H1 (cell line): ENCODE results near the gene COX14. TPM values are rescaled to one million over a fixed set of nuclear protein-coding genes. Genes with fewer than 3 reads are reported as not detected.

ENCODE experiments used
- EGR1 ChIP-seq: IDR thresholded peaks from 2 replicates; pipeline ENCODE4 v1.6.1; 2011; ENCODE audit warnings: low read depth, low read length, borderline replicate concordance
- EZH2 ChIP-seq: fragments of 200-600 bp; sonication (generic); IDR thresholded peaks from 2 replicates; pipeline ENCODE4 v1.7.1; 2012; ENCODE audit warnings: low read depth, mild to moderate bottlenecking, moderate library complexity, low read length, inconsistent platforms; ENCODE audit not compliant: severe bottlenecking
- FOSL1 ChIP-seq: IDR thresholded peaks from 2 replicates; pipeline ENCODE4 v1.6.1; 2011; ENCODE audit warnings: mild to moderate bottlenecking, low read depth, low read length, moderate library complexity; ENCODE audit not compliant: insufficient read depth
- HDAC2 ChIP-seq, 2 experiments: fragments of 300-600 bp in 1 of 2; sonication (generic) in 1 of 2; IDR thresholded peaks; 2 replicates each; pipeline ENCODE4 v1.6.1; 2011 to 2012; ENCODE audit warnings: low read depth in 2 of 2, low read length in 2 of 2, mild to moderate bottlenecking in 2 of 2, moderate library complexity in 2 of 2, borderline replicate concordance in 1 of 2, inconsistent platforms in 1 of 2
- HDAC6 ChIP-seq: IDR thresholded peaks from one replicate; pipeline ENCODE4 v1.7.1; 2012; ENCODE audit warnings: low read depth, mild to moderate bottlenecking, inconsistent platforms, low read length, moderate library complexity
- JUND ChIP-seq: IDR thresholded peaks from 2 replicates; pipeline ENCODE4 v1.6.1; 2011; ENCODE audit warnings: mild to moderate bottlenecking, improper control_type of control experiment, low read length
- KDM4A ChIP-seq: IDR thresholded peaks from one replicate; pipeline ENCODE4 v1.7.1; 2012; ENCODE audit warnings: low read depth, mild to moderate bottlenecking, moderate library complexity, low read length, inconsistent platforms; ENCODE audit not compliant: severe bottlenecking
- NRF1 ChIP-seq: IDR thresholded peaks from 2 replicates; pipeline ENCODE4 v1.6.1; 2011; ENCODE audit warnings: mild to moderate bottlenecking, low read depth, low read length, improper control_type of control experiment
- POLR2AphosphoS5 ChIP-seq: IDR thresholded peaks from 2 replicates; pipeline ENCODE4 v1.6.1; 2011; ENCODE audit warnings: low read depth, low read length
- RAD21 ChIP-seq, 2 experiments: IDR thresholded peaks in 1 of 2; conservative IDR thresholded peaks in 1 of 2; 2 replicates each; pipeline ENCODE4 v1.6.1; 2011; ENCODE audit warnings: low read depth in 2 of 2, low read length in 2 of 2, improper control_type of control experiment in 1 of 2, inconsistent platforms in 1 of 2, mild to moderate bottlenecking in 1 of 2, moderate library complexity in 1 of 2
- RFX5 ChIP-seq: IDR thresholded peaks from 2 replicates; pipeline ENCODE4 v1.6.1; 2011; ENCODE audit warnings: low read depth, low read length, improper control_type of control experiment, borderline replicate concordance
- SAP30 ChIP-seq: fragments of 300-600 bp; sonication (generic); IDR thresholded peaks from 2 replicates; pipeline ENCODE4 v1.7.1; 2012; ENCODE audit warnings: low read length, moderate library complexity, mild to moderate bottlenecking, inconsistent platforms; ENCODE audit not compliant: insufficient read depth, insufficient replicate concordance
- TAF1 ChIP-seq: IDR thresholded peaks from 2 replicates; pipeline ENCODE4 v1.6.1; 2011; ENCODE audit warnings: mild to moderate bottlenecking, low read depth, low read length
- TAF7 ChIP-seq: optimal IDR thresholded peaks from 2 replicates; pipeline ENCODE3; 2011; ENCODE audit warnings: low read depth, mild to moderate bottlenecking, inconsistent platforms, low read length, moderate library complexity, borderline replicate concordance
- ZNF274 ChIP-seq: IDR thresholded peaks from 2 replicates; pipeline ENCODE4 v1.7.0; 2012; ENCODE audit warnings: low read length, borderline replicate concordance; ENCODE audit errors: extremely low read depth
- polyA plus RNA-seq, 7 experiments: library from polyadenylated mRNA; depleted of rRNA in 3 of 7; stranded (reverse) in 5 of 7; unstranded in 2 of 7; fragments of >200 nt in 5 of 7; fragments of 200-250 nt in 2 of 7; gene quantifications; 1 replicate in 5 of 7; 2 replicates in 1 of 7; 4 replicates in 1 of 7; pipeline versions ENCODE4 v1.2.1 to v1.2.3, GENCODE V29; 2011 to 2013; ENCODE audit warnings: missing spikeins in 2 of 7, mixed read lengths in 2 of 7
- total RNA-seq: library from RNA; stranded (reverse); fragmentation: NEBNext Ultra II Directional; extraction: Animal tissue kit (Norgen Biotek cat#: 25700); gene quantifications from 2 replicates; pipeline ENCODE4 v1.2.1, GENCODE V29; 2021
- TF ChIP-seq, protein P1 (sequence below): IDR thresholded peaks from 2 replicates; pipeline ENCODE4 v1.6.1; 2012; ENCODE audit warnings: inconsistent platforms
- TF ChIP-seq, protein P2 (sequence below): IDR thresholded peaks from 2 replicates; pipeline ENCODE4 v1.6.1; 2011; ENCODE audit warnings: low read length, improper control_type of control experiment

COX14 gene
- total and polyA plus RNA-seq, 2 of the 8 experiments (the other 6 are each of a cell fraction or from before 2014, with no cell fraction given) = 40.1 to 102 TPM

DNA sequence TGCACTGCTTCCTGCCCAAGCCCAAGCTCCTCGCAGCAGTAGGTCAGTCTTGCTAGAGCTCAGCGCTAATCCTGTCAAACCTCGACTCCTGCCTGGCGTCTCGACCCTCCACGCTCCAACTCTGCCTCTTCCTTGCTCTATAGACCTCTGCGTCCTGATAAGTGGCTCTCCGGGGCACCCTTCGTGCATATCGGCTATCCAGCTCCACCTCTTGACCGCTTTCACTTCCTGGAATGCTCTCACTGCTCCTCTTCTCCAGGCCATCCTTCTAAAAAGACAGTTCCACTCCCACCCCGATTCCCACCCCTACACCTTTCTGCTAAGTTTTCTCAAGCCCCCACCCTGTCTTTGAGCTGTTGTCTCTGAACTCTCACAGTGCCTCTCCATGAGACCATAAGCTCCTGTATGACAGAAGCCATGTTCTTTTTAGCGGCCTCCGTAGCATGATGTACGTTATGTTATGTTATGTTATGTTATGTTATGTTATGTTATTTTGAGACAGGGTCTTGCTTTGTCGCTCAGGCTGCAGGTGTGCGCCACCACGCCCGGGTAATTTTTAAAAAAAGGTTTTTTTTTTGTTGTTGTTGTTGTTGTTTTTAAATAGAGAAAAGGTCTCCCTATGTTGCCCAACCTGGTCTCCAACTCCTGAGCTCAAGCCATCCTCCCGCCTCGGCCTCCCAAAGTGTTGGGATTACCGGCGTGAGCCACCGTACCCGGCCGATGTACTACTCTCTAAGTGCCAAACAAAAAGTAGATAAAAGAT, 601 bp downstream of the COX14 start (continued):
- TF ChIP-seq NRF1 (no peak), JUND (no peak), TAF7 (no peak), POLR2AphosphoS5 (no peak), EGR1 (no peak), RAD21 (IDR thresholded peaks at IDR 0.05 in 1 of 2, conservative IDR thresholded peaks at IDR 0.05 in 1 of 2; ENCODE audit: low read depth in 2 of 2, low read length in 2 of 2) (no peak), RFX5 (no peak), ZNF274 (no peak), HDAC6 (no peak), TAF1 (no peak), HDAC2 (IDR thresholded peaks at IDR 0.05; ENCODE audit: borderline replicate concordance in 1 of 2, low read depth in 2 of 2, low read length in 2 of 2) (0 out of 4 replicates have a peak, but pooled peaks of 1 of the 2 experiments have one; percentile 54), KDM4A (peak; percentile 11), SAP30 (peak; percentile 51), EZH2 (no peak), FOSL1 (no peak)
- TF ChIP-seq, protein P1, sequence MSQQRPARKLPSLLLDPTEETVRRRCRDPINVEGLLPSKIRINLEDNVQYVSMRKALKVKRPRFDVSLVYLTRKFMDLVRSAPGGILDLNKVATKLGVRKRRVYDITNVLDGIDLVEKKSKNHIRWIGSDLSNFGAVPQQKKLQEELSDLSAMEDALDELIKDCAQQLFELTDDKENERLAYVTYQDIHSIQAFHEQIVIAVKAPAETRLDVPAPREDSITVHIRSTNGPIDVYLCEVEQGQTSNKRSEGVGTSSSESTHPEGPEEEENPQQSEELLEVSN = no peak
- TF ChIP-seq, protein P2, sequence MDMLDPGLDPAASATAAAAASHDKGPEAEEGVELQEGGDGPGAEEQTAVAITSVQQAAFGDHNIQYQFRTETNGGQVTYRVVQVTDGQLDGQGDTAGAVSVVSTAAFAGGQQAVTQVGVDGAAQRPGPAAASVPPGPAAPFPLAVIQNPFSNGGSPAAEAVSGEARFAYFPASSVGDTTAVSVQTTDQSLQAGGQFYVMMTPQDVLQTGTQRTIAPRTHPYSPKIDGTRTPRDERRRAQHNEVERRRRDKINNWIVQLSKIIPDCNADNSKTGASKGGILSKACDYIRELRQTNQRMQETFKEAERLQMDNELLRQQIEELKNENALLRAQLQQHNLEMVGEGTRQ = no peak
